ENCODE data around the gene ALPL. TPM values are rescaled to one million over a fixed set of nuclear protein-coding genes. Genes with fewer than 3 reads are reported as not detected.

ALPL gene
- polyA plus RNA-seq, 12 donors = 2.1 to 12.1 (median 3.1) TPM; not detected in 1

GRCh38 chr1:21598904-21599303 lies 89.7 kb downstream of the ALPL start:
- DNase-seq = no peak

DNA sequence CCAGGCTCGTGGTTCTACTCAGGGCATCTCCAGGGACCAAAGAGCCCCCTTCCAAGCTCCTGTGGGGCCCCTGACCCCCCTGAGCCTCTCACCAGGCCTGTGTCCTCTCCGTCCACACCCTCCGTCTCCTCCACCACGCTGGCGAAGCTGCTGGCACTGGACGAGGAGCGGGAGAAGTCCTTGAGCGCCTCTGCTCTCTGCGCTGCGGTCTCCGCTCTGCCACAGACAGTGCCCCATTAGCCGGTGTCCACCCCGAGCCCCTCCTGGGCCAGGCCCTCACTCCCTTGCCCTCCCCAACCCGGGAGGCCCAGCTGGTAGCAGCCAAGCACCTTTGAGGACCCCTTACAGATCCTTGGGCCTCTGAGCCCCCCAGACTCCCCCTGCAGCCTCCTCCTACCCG lies 90.2 kb downstream of the ALPL start:
- DNase-seq = no peak

DNA sequence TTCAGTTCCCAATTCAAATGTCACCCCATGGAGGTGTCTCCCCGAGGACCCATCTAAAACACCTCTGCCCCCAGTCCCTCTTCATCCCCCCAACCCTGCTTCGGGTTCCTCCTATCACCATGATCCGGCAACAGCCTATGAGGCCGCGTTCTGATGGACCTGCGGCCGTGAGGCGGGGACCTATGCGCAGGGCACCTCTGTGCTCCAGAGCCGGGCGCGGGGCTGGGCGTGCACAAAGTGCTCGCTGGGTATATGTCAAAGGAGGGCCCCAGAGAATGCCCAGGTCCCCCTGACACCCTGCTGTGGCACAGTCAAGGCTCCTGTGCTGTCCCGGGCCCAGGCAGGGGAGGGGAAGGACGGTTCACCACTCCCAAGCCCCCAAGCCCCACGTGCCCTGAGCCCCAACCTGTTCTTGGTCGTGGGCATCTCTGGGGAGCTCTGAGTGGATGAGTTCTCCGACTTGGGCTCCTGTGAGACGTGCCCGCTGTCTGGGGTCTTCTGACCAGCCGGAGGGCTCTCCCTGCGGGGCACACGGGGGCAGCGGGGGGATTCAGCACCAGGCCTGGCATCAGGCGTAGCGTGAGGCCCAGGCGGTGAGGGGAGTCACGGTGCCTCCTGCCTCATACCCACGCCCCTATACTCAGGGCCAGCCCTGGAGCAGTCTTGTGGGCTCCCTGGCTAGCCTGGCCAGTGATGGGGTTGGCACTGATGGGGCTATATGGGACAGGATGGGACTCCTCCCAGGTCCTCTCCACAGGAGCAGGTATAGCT lies 92.2 kb downstream of the ALPL start:
- no peak for DNase-seq

DNA sequence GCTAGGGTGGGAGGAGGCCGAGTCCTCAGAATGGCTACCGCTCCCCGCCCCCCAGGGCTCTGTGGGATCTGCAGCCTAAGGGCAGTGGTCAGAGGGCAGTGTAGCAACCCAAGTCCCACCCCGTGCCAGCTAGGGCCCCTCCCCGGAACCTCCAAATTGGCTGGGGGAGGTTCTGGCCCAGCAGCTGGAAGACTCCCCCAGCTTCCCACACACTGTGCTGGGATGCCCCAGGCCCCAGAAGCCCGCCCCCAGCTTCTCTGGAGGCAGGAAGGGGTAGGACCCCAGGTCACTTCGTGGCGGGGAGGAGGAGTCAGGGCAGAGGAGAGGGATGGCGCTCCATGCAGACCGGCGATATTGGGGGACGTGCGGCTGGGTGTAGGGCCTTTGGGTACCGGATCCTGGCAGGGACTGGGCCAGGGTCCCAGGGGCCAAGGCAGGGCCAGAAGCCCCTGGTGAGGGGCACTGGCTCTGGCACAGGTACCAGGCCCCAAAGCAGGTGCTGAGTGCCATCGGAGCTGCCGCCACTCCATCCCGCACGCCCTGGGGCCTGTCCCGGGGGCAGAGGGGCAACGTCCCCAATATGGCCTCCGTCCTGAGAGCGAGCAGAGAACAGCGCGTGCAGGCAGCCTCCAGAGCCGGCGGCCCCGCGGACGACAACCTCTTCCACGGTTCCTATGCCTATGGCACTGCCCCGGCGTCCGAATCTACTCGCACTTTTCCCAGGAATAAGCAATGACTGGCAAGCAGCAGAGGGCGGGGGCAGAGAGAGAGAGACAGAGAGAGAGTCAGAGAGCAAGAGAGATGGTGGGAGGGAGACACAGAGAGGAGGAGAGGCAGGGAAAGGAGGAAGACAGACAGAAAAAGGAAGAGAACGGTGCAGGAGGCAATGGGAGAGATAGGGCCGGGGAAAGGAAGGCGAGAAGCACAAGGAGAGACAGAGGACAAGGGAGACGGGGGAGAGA lies 94.2 kb downstream of the ALPL start:
- DNase-seq = no peak

- DNase-seq = no peak
Measured at GRCh38 chr1:21604208-21604957, 95.2 kb downstream of the ALPL start.

DNA sequence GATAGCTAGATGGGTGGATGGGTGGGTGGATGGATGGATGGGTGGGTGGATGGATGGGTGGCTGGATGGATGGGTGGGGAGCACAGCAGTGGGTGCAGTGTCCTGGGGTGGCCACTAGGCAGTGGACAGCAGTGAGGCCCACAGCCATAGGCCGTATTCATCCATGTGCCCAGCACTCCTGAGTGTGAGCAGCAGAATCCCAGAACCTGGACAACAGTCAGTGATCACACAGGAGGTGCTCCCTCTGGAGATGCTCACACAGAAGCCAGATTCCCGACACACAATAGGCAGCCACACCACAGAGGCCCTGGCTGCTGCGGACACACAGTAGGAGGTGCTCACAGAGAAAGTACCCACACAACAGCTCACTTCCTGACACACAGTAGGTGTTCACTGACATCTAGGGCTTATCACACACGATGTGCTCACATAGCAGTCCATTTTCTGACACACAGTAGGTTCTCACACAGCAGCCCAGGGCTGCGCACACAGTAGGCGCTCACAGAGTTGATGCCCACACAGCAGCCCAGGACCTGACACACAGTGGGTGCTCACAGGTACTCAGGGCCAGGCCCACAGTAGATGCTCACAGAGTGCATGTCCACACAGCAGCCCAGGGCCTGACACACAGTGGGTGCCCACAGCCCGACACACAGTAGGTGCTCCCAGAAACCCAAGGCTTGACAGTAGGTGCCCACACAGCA lies 95.9 kb downstream of the ALPL start:
- DNase-seq = no peak

DNA sequence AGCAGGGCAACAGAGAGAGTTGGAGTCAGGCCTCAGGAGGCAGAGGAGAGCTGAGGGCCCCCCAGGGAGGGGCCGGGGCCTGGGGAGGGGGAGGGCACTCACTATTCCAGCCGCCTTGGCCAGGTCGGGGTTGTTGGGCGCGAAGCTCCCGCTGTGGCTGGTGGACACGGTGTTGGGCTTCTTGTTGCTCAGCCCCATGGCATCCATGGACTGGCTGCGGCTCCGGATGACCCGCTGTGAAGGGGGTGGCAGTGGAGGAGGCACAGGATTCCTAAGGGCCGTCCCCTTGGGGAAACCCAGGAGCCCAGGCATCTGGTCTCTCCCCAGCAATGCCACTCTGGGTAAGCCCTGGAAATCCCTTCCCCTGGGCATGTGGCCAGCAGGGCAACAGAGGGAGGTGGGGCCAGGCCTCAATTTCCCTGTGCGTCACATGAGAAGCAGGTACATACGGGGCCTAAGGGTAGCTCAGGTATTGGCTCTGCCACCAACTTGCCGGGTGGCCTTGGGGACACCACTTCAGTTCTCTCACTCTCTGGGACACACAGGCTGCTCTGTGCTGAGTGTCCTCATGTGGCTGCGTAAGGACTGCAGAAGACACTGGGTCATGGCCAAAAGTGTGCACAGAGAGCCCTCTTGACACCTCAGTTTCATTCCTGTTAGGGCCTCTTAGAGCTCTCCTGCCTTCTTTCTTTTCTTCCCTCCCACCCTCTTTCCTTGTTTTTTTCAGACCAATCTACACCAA lies 96.9 kb downstream of the ALPL start:
- DNase-seq = no peak

GRCh38 chr1:21607549-21608529 lies 98.6 kb downstream of the ALPL start:
- no peak for DNase-seq

- no peak for DNase-seq
Measured at GRCh38 chr1:21608798-21609197, 99.6 kb downstream of the ALPL start.

GRCh38 chr1:21610027-21610426 lies 100.8 kb downstream of the ALPL start:
- DNase-seq = no peak

DNA sequence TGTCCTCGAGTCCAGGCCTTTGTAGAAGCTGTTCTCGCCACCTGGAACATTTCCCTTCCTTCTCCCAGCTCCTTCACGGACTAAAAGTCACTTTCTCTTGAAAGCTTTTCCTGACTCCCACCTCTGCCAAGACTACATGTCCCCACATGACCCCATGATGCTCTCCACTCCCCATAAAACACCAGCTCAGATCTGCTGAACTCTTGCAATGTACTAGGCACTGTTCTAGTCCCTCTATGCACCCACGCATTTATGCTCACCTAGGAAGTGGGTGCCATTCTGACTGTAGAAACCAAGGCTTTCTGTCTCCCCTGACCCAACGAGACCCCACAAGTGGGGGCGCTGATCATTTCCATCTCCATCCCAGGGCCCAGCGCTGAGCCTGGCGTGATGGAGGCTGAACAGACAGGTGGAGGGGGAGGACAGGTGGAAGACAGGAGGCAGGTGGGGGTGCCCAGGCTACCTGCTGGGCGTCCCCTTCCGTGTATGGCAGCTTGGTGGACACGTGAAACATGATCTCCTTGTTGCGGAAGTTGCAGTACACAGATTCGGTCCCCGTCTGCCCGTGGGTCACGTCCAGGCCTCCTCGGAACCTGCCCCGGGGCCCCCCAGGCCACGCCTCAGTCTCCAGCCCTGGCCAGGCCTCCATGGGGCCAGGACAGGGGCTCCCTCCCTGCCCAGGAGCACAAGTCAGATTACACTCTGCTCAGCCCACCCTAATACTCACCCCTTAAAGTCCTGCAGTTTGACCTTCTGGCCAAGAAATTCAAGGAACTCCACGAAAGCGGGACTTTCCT lies 102.0 kb downstream of the ALPL start:
- no peak for DNase-seq

GRCh38 chr1:21612057-21612456 lies 102.8 kb downstream of the ALPL start:
- no peak for DNase-seq

- no peak for DNase-seq
Measured at GRCh38 chr1:21613072-21613867, 104.0 kb downstream of the ALPL start.

DNA sequence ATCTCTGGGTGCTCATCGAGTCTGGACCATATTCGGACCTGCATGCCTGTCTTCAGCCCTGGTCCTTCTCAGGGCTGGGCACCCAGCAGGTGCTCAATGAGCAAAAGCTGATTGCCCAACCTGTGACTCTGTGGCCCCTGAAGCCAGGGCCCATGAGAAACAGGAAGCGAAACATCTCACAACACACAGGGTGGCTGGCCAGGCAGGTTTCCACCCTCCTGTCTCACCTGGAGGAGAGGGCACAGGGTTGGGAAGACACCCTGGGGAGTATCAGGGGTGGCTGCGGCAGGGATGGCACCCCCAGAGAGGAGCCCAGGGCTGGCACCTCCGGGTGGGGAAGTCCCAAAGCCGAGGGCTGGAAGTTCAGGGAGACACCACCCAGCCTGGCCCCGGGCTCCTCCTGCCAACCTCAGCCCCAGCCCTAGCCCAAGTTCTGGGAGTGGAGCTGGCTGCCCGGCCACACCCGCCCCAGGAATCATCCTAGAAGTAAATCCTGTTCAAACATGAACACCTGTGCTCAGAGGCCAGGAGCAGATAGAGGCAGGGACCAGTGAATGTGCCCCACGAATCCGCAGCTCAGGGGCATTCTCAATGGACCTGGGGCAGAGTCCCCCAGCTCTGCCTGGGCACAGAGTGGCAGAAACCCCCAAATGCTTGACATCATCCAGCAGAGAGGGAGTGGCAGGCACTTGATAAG lies 105.3 kb downstream of the ALPL start:
- no peak for DNase-seq

DNA sequence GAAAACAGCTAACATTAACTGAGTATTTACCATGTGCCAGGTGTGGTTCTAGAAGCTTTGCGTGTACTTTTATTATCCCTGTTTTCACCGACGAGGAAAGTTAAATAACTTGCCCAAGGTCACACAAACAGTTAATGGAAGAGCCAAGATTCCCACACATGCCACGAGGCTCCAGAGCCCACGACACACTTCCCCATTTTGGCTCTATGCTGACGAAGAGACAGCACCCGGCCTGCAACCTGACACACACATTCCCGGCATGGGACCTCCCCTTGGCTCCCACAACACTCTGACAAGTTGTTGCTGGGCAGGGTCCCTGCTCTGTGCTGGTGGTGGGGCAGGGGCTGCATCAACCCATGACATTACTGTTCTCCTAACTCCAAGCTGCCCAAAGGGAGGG lies 107.1 kb downstream of the ALPL start:
- no peak for DNase-seq

DNA sequence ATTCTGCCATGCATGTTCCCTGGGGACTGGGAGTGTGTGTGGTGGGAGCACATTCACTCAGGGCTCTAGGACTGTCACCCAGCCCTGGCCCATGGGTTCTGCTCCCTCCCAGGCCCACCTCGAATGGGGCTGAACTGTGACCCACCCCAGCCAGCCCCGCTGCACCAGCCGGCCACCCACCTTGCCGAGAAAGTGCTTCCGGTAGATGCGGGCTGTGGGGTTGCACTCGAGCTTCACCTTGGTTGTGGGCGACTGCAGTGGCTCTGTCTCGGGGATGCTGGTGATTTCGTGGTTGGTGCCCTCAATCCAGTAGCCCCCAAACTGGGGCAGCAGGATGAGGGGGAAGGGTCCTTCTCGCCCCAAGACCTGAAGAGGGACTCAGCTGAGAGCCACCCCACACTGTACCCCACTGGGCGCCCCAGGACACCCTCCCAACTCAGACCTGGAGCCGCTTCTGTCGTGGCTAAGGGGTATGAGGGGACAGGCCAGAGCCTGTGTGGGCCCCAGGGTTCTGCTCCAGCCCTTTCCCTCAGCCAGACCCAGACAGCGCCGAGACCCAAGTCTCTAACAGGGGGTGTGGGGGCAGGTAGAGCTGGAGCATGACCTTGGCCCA lies 108.0 kb downstream of the ALPL start:
- DNase-seq = no peak

DNA sequence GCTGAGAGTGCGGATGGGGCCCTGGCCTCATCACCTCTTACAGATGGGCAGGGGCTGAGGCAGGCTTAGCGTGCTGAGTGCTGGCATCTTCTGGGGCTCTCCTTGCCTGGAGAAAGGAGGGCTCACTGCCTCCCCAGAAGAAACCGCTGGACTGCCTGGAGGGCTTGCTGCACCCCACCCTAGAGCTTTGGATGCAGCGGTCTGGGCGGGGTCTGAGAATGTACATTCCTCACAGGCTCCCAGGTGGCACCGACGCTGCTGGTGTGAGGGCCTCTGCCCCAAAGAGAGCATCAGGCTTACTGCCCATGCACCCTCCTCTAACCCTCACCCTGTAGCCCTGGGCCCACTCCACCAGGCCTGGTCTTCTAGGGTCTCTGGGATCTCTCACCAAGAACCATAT lies 108.8 kb downstream of the ALPL start:
- DNase-seq = no peak
